GM21737 (cell line): ENCODE results near the gene RGS14.
"Not testable (repeated sequence)": the region's sequence is repeated elsewhere in the genome, so short reads cannot be mapped to it uniquely, and the experiment has no call there.

Experiments
- ATAC-seq: cut with Tn5 transposase; IDR thresholded peaks from one replicate; pipeline ENCODE4 v1.9.1; 2021; ENCODE audit warnings: mild to moderate bottlenecking, moderate library complexity; ENCODE audit not compliant: unreplicated experiment

Gene RGS14

DNA sequence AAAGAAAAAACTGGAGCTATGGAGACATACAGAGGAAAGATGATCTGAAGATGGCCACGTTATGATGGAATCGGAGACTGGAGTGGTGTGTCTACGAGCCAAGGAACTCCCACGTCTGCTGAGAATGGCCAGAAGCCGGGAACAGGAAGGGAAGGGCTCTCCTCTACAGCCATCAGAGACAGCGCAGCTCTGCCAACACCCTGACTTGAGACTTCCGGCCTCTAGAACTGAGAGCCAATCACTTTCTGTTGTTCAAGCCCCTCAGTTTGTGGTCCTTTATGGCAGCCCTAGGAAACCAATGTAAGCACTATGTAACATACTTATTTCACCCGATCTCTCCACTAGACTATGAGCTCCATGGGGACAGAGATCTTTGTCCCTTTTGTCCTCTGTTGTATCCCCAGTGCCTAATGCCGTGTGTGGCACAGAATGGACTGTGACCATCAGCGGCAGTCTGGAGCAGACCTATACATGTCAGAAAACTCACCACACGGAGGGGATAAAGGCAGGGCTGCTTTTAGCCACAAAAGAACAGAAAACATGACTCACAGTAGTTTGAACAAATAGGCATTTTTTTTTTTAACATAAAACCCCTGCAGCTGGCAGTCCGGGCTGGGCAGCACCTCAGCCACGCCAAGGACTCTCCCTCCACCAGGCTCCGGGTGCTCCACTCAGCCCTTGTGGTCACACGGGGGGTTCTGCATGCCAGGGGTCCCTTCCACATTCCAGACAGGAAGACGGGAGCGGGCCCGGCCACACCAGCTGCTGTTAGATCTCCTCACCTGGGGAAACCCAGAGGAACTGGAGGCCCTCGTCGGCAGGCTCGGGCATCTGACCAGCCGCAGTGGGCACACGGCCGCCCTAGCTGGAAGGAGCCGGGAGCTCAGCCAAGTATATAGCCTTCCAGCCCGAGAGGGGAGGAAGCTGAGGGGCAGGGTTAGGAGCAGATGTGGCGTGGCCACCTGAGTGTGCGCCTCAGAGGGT, 29.9 kb upstream of the RGS14 start:
- no peak for ATAC-seq

GRCh38 chr5:177328545-177329231, 29.0 kb upstream of the RGS14 start:
- ATAC-seq: no peak

DNA sequence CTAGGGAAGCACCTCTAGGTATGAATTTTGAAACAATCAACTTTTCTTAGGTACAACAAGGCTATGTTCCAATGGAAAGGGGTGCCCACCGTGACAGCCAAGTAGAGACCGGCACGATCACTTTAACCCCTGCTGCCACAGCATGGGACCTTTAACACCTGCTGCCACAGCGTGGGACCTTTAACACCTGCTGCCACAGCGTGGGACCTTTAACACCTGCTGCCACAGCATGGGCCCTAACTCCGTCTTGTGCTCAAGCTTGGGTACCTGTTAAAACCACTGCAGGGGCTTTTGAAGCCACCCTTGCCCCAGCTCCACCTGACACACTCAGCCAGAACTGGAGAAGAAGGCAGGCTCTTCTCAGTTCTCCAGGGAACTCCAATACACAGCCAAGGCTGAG, 27.8 kb upstream of the RGS14 start:
- ATAC-seq: no peak

DNA sequence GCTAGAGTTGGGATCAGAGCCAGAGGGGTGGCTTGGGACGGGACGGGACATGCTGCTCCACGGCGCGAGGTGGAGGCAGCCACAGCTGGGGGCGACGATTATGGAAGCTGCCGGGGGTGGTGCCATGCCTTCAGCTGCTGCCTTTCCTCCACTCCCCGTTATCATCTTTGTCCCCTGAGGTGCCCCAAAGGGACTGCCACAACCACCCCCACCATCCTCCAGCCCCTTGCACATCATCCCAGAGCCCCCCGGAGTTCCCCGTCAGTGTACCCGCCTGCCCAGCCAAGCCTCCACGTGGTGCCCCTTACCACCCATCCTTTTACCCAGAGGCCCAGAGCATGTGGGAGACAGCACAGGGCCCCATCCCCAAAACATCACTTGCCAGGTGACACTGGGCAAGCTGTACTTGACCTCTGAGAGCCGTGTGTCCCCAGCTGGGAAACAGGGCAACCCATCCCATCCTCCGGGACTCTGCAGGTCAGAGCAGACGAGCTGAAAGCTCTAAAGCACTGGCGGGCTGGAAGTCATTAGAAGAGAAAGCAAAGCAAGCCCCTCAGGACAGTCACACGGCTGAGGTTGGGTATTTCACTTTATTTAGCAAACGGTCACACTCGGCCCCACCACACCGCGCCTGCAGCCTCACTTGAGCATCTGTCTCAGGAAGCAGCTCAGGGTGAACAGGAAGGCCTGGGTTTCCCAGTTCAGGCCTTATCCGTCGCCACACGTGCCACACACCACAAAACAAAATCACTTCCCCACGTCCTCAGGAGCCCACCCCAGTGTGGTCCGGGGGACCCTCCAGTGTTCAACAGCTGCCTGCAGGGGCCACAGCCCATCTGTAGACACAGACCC, 26.5 kb upstream of the RGS14 start:
- ATAC-seq: no peak

DNA sequence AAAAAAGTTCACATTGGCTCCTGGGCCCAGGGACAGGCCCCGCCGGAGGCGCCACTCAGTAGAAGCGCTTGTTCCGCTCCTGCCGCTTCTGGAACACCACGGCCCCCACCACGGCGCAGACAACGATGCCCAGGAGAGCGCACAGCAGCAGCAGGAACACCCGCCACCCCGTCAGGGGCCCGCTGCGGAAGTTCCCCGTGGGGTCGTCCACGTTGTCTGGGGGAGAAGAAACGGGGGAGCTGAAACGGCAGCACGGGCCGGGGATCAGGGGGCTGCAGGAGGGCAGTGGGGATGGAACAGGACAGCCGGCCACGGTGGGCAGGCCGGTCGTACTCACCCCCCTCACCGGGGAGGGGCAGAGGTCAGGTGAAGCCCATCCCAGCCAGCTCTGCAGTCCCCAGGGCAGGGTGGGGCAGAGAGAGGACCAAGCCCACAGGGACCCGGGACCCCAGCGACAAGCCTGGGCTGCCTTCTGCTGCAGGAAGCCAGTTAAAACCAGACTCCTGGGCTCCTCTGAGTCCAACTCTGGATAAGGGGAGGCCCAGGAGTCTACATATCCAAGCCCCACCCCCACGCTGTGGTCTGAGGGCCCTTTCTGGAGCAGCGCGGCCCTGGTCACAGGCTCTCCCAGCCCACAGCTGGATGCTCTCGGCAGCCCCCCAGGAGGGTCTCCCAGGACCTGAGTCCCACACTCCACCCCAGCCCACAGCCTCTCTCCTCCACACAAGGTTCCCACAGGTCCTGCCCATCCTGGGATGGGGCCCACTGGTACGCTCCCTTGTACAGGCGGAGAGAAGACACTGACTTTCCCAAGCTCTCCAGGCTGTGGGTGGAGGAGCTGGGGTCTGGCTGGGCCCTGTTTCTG, 25.5 kb upstream of the RGS14 start:
- no peak for ATAC-seq

- ATAC-seq: no peak
Measured at GRCh38 chr5:177332896-177333260, 24.8 kb upstream of the RGS14 start.

DNA sequence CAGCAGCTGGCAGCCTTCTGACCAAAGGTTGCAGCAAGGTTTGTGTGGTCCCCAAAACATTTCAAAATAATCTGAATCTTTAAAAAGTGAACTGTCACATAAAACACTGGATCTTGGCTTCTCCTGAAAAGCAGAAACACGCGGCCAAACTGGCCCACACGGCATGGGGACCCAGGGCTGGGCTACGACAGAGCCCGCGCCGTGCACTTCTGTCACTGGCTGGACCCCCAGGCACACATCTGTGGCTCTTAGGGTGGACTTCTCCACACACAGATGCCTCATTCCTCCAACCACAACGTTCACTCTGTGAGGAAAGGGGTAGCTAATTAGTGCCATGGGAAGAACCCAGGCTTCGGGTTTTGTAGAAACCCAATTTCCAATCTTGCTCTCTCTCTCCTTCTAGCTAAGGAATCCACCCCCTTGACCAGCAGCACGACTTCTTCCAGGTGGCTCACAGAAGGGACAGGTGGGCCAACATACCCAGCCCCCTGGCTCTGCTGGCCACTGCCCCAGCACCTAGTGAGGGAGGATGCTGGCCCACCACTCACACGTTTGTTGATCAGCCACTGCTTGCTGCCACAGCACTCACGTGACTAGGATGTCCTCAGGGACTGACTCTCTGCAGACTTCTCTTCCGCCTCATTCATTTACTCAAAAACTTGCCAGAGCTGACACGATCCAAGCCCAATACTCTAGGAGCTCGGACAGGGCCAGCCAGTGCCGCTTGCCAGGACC, 24.1 kb upstream of the RGS14 start:
- ATAC-seq: no peak

- ATAC-seq: no peak
Measured at GRCh38 chr5:177334155-177334551, 23.6 kb upstream of the RGS14 start.

DNA sequence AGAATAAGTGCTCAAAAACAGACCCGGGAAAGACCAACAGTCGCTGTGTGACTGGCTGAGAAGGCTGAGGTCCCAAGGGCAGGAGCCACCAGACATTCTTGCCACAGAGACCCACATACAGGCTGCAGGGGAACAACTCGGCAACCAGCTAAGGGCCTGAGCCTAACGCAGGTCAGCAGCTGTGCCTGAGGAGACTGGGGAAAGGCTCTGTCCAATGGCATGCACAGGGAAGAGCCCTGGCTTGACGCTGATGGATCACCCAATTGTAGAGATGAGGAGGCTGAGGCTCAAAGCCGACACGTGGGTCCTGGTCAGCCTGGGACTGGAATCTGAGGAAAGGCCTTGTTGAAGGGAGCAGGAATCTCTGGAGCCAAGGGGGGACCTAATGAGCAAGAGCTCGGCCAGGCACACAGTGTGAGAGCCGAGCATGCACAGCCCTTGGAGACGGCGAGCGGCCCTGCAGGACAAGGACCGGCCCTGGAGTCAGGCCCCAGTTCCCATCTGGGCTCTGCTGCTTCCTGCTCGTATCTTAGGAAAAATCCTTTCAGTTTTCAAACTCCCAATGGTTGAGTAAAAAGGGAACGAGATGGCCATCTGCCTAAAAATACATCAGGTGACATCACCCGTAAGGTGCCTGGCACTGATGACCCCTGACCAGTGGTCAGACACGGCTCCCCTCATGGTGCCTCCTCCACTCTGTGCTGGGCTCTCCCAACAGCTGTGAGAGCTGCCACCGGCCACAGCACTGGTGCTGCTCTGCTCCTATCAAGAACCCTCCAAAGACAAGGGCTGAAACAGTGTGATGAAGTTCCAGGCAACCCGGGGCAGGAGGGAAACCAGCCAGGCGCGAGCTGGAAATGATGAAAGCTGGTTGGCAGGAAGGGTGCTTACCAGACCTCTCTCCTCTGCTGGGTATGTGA, 22.7 kb upstream of the RGS14 start:
- no peak for ATAC-seq

DNA sequence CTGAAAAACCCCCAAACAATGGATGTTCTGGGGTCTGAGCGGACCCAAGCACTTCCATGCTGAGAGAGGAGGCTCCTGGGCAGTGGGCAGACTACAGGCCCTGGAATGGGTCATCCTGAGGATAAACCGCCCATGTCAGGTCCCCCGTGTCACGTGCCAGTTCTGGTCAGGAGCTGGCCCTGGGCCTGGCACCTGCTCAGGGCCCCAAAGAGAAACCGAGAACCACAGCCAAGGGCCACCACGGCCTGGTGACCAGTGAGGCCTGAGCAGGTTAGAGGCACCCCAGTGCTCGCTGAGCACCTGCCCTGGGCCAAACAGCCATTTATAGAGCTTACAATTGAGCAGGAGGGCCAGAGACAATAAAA, 22.0 kb upstream of the RGS14 start:
- no peak for ATAC-seq

DNA sequence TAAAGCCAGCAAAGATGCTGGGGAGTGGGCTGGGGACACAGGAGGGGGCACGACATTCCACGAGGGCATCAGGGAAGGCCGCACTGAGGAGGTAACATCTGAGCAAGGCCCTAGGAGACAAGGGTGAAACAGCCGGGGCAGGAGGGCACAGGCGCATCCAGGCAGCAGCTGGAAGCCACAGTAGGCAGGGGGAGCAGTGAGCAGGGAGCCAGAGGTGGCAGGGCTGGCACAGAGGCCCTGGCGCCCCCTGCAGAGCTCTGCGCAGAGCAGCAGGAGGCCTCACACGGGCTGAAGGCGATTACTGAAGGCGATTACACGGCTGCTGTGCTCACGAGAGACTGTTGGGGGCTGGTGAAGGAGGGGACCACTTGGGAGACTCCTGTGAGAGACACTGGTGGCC, 21.6 kb upstream of the RGS14 start:
- ATAC-seq: no peak

DNA sequence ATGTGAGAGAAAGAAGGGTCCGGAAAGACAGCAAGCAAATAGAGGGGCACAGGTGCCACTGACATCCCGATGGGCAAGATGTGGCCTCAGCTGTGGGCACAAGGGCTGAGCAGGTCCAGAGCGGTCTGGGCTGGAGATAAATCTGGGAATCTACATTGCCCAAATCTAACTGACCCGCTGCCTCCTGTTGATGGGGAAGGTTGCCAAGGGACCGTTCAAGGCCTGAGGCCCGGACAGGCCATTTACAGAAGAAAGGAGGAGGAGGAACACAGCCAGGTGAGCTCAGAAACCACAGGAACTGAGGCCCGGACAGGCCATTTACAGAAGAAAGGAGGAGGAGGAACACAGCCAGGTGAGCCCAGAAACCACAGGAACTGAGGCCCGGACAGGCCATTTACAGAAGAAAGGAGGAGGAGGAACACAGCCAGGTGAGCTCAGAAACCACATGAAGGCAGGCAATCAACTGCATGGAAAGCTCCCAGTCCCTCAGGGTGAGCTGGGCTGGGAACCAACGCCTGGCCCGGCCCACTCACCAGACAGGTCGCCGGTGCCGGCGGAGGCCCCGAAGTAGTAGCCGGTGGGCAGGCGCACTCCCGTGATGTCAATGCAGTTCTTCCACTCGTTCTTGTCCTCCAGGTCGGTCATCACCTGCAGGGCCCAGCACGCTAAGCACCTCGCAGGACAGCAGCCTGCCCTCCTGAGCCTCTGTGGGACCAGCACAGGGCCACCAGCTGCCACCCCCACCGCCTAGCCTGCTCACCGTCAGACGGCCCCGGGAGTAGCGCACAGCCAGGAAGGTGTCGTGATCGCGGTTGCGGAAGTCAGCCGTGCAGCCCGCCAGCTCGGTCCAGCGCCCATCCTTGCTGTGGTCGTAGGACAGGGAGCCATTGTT, 20.9 kb upstream of the RGS14 start:
- ATAC-seq: no peak

GRCh38 chr5:177338251-177339106, 19.2 kb upstream of the RGS14 start:
- ATAC-seq: no peak

- no peak for ATAC-seq
Measured at GRCh38 chr5:177339107-177339638, 18.6 kb upstream of the RGS14 start.

DNA sequence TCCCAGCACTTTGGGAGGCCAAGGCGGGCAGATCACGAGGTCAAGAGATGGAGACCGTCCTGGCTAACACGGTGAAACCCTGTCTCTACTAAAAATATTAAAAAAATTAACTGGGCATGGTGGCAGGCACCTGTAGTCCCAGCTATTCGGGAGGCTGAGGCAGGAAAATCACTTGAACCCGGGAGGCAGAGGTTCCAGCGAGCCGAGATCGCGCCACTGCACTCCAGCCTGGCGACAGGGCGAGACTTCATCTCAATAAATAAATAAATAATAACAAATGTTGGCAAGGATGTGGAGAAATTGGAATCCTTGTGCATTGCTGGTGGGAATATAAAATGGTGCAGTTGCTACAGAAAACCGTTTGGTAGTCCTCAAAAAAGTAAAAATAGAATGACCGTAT, 14.7 kb upstream of the RGS14 start:
- not testable (repeated sequence) for ATAC-seq

- no peak for ATAC-seq
Measured at GRCh38 chr5:177343777-177344176, 13.9 kb upstream of the RGS14 start.

DNA sequence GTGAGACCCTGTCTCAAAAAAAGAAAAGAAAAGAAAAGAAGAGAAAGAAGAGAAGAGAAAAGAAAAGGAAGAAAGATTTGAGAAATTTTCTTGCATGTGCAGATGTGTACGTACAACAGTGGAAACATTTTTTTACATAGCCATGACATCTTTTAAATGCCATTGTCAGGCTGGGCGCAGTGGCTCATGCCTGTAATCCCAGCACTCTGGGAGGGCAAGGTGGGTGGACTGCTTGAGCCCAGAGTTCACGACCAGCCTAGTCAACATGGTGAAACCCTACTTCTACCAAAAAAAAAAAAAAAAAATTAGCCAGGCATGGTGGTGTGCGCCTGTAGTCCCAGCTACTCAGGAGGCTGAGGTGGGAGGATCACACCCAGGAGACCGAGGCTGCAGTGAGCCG, 12.8 kb upstream of the RGS14 start:
- no peak for ATAC-seq
